Measurements from ENCODE around the gene TTLL10.

DNA sequence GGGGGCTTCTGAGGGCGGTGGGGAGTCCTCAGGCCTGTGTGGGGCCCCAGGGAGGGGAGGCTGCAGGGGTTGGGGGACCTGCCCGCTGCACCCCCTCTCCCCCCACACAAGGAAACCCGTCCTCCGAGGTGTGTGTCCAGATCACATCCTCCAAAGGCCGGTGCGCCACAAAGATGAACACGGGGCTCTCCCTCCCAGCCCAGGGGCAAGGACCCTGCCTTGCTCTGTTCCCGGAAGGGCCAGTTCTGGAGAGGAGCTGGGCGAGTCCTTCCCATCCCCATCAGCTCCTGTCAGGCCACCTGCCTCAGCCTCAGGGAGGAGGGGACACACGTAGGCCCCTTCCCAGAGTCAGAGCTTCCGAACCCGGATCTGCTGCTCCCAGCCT, 2.5 kb upstream of the TTLL10 start:
- TF ChIP-seq, protein P1, sequence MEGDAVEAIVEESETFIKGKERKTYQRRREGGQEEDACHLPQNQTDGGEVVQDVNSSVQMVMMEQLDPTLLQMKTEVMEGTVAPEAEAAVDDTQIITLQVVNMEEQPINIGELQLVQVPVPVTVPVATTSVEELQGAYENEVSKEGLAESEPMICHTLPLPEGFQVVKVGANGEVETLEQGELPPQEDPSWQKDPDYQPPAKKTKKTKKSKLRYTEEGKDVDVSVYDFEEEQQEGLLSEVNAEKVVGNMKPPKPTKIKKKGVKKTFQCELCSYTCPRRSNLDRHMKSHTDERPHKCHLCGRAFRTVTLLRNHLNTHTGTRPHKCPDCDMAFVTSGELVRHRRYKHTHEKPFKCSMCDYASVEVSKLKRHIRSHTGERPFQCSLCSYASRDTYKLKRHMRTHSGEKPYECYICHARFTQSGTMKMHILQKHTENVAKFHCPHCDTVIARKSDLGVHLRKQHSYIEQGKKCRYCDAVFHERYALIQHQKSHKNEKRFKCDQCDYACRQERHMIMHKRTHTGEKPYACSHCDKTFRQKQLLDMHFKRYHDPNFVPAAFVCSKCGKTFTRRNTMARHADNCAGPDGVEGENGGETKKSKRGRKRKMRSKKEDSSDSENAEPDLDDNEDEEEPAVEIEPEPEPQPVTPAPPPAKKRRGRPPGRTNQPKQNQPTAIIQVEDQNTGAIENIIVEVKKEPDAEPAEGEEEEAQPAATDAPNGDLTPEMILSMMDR (IDR thresholded peaks at IDR 0.05): no peak
- no peak for TF ChIP-seq TEAD4 (IDR thresholded peaks at IDR 0.05; ENCODE audit: borderline replicate concordance, insufficient read depth)

Measured in SK-N-SH (cell line).